GM18505 (cell line): ENCODE measurements around the gene AATK.

Source experiments
- ATAC-seq: cut with Tn5 transposase; IDR thresholded peaks from one replicate; pipeline ENCODE4 v1.9.1; 2021; ENCODE audit not compliant: unreplicated experiment
- POLR2A ChIP-seq: IDR thresholded peaks from 4 replicates; pipeline ENCODE4 v1.6.1; 2011; ENCODE audit warnings: borderline replicate concordance; ENCODE audit not compliant: insufficient read depth, insufficient read length; ENCODE audit errors: extremely low read depth

AATK gene

DNA sequence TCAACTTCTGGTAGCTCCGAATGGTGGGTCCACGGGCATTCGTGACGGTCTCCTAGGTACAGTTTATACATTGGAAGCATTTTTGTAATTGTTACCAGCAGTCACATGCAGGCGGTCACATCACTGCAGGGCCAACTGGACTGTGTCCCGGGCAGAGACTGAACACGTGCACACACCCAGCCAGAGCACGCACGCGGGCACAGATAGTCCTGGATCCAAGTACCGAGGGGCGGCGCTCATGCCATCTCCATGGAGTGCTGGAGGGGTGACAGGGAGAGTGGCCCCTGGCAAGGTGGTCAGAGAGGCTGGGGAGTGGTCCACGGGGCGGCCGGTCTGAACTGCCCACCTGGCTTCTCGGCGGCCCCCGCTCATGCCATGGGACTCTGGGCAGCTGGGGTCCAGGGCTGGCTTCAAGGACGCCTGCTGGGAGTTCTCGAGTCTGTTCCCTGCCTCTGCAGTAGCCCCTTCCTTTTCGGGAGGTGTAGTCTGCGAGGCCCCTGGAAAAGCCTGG is 96.8 kb downstream of the AATK start:
- ATAC-seq: no peak
- TF ChIP-seq POLR2A: no peak

GRCh38 chr17:81068411-81069134 is 97.4 kb downstream of the AATK start:
- no peak for ATAC-seq
- TF ChIP-seq POLR2A: no peak

GRCh38 chr17:81067391-81067811 is 98.6 kb downstream of the AATK start:
- no peak for ATAC-seq
- no peak for TF ChIP-seq POLR2A
